Kidney capillary endothelial cell (primary cell): ENCODE data around the gene AAK1.

Source experiments
- DNase-seq: peaks from one replicate; pipeline ENCODE4 v3.0.0-alpha.2; 2018; ENCODE audit warnings: low spot score

Gene AAK1

GRCh38 chr2:69491864-69492263 lies 151.7 kb downstream of the AAK1 start:
- no peak for DNase-seq

- no peak for DNase-seq
These were observed 153.1 kb downstream of the AAK1 start for GRCh38 chr2:69490486-69490885.

- no peak for DNase-seq
These were observed 153.7 kb downstream of the AAK1 start for GRCh38 chr2:69489793-69490192.

DNA sequence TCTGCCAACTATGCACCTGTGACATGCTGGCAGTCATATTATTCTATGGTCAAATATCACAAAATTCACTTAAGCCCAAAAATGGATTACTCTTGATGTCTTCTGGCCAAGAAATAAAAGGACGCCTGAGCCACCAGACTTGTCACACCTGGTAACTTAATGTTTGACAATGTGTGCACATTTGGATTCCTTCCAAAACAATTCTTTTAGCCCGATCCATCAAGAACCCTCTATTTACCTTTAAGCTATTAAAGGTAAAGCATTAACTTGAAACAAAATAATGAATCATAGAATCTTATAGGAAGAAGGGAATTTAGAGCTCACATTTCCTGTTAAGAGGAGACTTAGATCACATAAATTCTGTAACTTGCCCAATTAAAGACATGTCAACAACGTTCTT lies 159.8 kb downstream of the AAK1 start:
- DNase-seq = no peak

GRCh38 chr2:69483024-69483423 lies 160.5 kb downstream of the AAK1 start:
- no peak for DNase-seq

GRCh38 chr2:69482471-69482870 lies 161.1 kb downstream of the AAK1 start:
- DNase-seq = no peak

- no peak for DNase-seq
These were observed 162.1 kb downstream of the AAK1 start for GRCh38 chr2:69481421-69481820.

DNA sequence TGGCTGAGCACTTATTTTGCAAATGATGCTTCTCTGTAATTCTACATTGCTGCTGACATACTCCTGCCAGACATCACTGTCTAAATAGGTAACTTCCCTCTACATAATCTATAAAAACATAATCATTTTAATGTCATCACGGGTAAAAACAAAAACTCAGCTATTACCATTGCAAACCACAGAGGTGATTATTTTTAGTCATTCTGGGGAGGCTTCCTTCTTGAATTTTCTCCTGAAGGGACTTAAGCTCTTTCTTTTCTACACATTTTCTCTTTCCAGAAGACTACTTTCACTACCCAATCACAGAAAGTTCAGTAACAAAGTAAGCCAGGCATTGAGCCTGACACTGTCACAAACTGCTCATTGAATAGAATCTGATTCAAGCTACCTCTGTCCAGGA lies 165.9 kb downstream of the AAK1 start:
- no peak for DNase-seq

GRCh38 chr2:69474688-69475087 lies 168.9 kb downstream of the AAK1 start:
- no peak for DNase-seq

DNA sequence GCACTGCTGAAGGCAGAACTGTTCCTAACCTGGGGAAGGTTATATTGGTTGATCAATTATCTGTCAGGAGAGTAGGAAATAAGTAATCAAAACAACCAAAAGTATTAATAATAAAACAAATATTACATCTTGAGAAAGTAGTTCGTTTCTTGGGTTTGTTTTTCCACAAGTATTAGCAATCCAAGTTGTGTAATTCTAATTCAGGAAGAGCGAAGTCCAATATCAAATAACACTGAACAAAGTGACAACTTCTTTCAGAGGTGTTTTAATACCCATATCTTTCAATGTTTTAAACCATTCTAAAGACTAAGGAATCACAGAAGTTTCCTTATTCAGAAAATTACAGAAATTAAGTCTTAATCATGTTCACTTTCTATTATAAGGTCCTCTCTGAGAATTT lies 171.7 kb downstream of the AAK1 start:
- no peak for DNase-seq

GRCh38 chr2:69470911-69471310 lies 172.6 kb downstream of the AAK1 start:
- no peak for DNase-seq

GRCh38 chr2:69469784-69470183 lies 173.8 kb downstream of the AAK1 start:
- DNase-seq = no peak

DNA sequence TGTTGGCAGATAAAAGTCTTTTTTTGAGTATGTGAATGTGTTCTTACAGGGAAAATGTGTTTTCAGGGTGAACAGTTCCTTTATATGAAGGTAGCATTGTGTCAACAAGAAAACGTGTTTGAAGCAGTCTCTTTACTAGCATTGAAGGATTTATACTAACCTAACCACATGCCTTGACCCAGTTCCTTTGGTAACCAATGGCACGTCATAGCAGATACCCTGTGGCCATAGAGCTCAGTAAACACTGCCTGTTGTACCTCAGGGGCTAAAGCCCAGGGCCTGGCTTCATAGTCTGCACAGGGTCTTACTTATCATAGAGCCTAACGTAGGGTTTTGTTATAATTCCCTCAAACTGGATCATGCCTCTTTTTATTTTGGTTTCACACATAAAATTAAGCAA lies 174.2 kb downstream of the AAK1 start:
- DNase-seq = no peak

- no peak for DNase-seq
These were observed 176.8 kb downstream of the AAK1 start for GRCh38 chr2:69466728-69467127.

DNA sequence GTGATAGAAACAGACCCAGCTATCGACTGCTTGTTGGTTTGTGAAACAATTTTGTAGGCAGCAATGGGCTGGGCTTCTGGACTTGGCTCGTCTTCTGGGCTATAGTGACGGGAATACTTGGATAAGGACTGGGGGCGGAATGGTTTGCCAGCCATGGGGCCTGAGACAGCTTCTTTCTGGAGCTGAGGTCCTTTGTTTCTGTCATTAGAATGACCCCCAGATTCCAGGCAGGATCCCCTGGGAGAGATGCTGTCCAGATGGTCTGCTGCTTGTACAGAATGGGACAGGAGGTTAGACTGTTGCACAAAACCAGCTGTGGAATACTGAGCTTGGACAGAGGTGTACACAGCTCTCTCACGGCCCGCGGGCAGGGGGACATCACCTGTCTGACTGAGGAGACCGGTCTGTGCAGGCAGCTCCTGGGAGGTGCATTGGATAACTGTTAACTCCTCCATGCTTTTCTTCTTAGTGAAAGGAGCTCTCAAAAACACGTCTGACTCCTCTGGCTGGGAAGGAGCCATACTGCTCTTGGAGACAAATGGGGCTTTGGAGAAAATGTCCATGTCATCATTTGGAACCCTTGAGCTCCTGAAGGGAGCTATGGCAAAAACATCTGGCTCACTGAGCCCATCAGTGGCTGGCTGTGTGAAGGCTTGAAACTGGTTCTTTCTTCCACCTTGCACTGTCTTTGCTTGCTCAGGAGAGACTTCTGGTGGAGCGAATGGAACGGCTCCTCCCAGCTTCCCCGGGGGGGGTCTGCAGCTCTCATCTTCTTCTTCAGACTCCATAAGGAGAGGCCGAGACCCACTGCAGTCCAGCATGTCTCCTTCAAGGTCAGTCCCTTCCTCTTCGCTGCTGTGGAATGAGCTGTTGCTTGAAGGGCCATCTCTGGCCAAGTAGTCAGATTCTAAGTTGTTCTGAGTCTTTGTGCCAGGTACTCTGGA lies 177.8 kb downstream of the AAK1 start:
- DNase-seq = no peak

- DNase-seq = no peak
These were observed 179.0 kb downstream of the AAK1 start for GRCh38 chr2:69464575-69464974.

GRCh38 chr2:69462780-69463179 lies 180.8 kb downstream of the AAK1 start:
- no peak for DNase-seq

GRCh38 chr2:69461404-69461803 lies 182.1 kb downstream of the AAK1 start:
- no peak for DNase-seq

- DNase-seq = no peak
These were observed 183.6 kb downstream of the AAK1 start for GRCh38 chr2:69459936-69460335.

DNA sequence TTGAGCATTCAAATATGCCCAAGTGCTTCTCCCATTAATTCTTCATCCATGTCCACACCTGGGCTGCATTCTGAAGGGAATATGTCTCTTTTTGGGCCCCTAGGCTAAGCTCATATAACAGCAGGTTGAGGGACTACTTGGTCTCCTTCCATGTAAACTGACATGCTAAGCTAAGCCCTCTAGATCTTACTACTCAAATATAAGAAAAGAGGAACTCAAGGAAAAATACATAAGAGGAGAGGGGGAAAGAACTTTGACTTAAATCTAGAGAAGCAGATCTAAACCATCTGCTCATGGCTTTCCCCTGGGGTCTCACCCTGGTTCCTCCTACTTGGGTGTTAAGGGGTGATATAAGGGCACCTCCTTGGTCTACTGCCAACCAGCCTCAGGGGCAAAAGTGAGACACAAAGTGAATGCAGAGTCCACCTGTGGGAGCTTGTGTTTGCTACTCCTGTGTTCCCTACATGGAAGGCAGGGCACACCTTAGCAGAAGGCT lies 186.5 kb downstream of the AAK1 start:
- no peak for DNase-seq

- DNase-seq = no peak
These were observed 187.4 kb downstream of the AAK1 start for GRCh38 chr2:69456154-69456553.

GRCh38 chr2:69454976-69455375 lies 188.6 kb downstream of the AAK1 start:
- no peak for DNase-seq

DNA sequence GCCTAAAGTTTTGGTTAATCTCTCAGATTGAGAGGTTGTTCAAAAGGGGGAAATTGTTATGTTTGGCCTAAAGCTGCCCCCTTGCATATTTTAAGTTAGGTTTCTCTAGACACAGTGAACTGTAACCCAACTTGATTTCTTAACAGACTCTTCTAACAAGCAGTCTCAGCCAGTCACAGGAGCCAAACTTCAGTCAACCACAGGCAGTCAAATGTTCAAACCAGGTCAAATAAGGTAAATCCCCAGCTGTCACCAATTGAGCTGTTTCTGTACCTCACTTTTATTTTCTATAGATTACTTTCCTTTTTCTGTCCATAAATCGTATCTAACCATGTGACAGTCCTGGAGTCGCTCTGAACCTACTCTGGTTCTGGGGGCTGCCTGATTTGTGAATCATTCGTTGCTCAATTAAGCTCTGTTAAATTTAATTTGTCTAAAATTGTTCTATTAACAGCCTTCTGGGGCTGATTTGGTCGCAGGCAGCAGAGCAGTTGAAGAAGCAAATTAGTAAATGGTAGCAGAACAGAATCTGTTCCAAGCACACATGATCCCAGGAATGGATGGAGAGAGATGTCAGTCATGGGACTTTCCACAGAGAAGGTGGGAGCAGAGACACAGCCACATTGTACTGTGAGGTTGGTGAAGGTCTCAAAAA lies 189.9 kb downstream of the AAK1 start:
- no peak for DNase-seq
